ENCODE data around the gene RGS11.

RGS11 gene

DNA sequence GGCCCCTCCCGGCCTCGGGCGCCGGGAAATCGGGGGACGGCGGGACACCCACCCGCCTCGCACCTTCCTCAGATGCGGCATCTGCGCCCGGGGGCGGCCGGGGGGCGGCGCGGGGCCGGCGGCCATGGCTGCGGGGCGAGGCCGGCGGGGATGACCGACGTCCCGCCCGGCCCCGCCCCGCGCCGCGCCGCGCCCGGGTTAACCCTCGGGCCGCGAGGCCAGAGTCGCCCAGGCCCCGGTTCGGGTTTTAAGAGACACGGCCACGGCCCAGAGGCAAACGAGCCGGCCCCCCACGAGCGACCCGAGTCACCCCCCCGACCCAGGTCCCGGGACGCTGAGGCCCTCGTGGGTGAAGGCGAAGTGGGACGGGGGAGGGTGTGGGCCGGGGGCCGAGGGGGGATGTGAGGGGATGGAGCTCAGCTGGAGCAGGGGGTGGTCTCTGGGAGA is at the start of gene RGS11:
Gene RGS11 (minus strand): TSS at position 159 of the 447 bp plus-strand sequence. CDS start 33 bp downstream, at position 126.
- DNase-seq (ENCODE audit: low spot score): no peak

DNA sequence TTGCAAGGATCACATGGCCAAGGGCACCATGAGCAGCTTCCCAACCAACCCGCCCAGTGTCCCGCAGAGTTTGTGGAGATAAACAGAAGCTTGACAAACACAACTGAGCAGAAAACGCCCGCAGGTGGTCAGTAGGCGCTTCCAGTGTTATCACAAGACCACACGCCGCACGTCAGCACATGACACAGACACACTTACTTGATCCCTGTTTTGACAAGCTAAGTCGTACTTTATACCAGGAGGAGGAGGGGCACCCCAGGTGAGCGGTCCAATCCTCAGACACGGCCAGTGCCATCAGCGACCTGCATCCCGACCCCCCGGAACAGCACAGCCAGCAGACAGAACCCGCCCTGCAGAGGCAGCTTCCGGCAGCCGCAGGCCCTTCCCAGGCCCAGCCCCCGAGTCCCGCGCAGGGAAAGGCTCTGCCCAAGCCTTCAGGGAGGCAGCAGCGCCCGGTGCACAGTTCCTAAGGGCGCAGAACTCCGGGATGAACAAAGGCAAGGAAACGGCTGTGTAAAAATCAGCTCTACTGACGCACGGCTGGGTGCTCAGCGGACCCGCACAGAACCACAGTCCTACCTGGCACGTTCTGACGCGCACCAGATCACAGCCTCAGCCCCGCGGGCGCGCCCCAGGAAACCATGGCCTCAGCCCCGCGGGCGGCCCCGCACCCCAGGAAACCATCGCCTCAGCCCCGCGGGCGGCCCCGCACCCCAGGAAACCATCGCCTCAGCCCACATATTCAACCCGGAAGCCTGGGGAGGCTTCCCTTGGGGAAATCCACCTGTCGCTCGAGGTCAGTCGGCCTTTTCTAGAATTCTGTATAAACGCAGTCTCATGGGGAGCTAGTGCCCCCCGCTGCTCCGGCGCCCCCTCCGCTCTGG is 48.9 kb upstream of the RGS11 start:
- DNase-seq (ENCODE audit: low spot score): peak; percentile 59

DNA sequence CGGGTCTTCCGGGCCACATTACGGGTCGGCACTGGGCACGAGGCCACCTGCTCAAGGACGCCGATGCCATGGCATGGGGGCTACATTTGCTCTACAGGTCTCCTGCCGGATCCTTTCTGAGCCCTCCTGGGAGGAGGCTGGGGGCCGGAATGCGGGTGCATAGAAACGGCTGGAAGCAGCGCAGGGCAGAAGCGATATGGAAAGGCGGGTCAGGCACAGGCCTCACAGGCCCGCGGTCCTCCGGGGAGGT is 48.4 kb upstream of the RGS11 start:
- no peak for DNase-seq (ENCODE audit: low spot score)

DNA sequence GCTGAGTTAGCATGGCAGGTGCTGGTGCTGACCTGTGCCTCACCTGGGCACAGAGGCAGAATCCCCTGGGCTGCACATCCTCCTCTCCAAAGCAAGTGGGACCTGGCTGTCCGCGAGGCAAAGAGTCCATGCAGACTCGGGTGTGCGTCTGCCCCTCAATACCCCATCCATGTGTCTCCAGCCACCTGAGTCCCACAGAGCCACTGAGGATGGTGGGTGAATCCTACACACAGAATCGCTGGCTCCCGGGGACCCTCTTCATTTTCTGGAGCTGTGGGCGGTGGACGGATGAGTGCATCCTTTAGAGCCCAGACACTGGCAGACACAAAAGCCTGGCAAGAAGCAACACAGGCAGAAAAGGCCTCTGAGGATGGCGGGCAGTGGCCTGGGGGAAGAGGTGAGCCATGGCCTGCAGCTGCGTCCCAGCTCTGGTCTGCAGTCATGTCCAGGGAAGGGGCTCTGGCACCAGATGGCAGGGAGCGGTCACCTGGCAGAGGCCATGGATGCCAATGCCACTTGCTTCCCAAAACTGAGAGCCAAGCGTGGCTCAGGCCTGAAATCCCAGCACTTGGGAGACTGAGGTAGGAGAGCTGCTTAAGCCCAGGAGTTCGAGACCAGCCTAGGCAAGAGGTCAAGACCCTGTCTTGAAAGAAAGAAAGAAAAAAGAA is 46.9 kb upstream of the RGS11 start:
- no peak for DNase-seq (ENCODE audit: low spot score)

DNA sequence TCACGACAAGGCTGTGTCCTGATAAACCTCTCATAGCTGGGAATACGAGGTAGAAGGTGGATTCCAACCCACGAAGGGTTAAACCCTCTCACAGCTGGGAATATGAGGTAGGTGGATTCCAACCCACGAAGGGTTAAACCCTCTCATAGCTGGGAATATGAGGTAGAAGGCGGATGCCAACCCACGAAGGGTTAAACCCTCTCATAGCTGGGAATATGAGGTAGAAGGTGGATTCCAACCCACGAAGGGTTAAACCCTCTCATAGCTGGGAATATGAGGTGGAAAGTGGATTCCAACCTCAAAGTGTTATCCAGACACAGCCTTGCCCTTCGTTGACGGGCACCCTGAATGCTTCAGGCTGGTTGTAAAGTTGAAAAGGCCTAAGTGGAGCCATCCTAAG is 45.8 kb upstream of the RGS11 start:
- DNase-seq (ENCODE audit: low spot score): no peak

DNA sequence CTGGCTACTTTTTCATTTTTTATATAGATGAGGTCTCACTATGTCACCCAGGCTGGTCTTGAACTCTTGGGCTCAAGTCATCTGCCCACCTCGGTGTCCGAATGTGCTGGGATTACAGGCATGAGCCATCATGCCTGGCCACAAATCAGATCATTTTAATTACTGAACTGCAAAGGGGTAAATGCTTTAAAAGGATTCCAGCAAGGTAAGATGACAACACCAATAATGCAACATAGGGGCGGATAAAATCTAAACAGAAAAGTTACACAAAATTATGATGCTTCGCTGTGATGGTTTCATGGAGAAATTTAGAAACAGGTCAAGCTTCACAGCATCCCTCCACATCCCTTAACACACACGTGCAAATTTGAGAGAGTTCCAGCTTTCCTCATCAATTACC is 44.5 kb upstream of the RGS11 start:
- DNase-seq (ENCODE audit: low spot score): no peak

DNA sequence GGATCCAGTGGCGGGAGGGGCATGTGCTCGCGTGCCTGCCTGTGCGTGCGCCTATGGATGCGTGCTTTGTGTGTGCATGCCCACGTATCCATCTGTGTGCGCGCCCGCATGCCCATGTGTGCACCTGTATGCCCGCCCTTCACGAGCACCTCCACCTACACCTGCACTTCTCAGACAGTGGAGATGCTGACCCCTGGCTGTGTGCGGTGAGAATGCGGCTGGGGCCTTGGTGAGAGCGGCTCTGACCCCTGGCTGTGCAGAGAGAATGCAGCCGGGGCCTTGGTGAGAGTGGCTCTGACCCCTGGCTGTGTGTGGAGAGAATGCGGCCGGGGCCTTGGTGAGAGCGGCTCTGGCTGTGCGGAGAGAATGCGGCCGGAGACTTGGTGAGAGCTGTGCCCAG is 42.9 kb upstream of the RGS11 start:
- DNase-seq (ENCODE audit: low spot score): no peak

DNA sequence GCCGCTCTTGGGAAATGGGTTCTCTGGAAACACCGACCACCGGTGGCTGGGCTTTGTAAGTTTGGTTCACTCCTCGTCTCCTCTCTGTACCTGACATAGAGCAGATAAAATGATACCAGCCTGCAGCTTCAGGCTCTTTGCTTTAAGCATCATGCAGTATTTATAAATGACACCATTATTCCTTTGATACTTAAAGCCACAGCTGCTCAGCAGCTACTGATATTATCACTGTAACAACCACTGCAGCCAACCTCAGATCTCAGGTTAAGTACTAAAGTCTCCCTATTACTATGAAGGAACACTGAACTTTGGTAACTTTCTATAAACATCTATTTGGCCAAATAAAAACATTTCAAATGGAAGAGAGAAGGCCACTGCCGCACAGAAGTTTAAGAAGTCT is 41.8 kb upstream of the RGS11 start:
- no peak for DNase-seq (ENCODE audit: low spot score)

DNA sequence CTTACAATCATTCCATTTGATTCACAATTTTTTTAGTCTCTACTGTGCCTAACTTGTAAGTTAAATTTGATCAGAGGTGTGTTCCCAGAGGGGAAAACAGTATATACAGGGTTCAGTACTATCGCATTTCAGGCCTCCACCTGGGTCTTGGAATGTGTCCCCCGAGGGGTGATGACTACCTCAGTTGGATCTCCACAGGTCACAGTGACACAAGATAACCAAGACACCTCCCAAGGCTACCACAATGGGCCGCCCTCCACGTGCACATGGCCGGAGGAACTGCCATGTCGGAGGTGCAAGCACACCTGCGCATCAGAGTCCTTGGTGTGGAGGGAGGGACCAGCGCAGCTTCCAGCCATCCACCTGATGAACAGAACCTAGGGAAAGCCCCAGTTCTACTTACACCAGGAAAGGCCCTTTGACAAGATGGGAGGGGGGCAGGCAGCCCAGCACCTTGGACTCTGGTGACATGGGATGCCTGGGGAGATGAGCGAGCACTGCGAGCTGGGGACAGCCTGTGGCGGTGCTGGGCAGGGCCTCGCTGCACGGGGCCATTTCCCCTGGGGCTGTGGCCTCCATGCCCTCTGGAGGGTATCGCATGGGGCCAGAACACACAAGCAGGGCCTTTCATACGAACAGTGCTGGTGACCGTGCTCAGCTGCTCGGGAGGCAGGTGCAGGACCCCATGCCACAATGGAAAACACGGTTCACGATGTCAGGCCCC is 41.2 kb upstream of the RGS11 start:
- DNase-seq (ENCODE audit: low spot score): no peak

DNA sequence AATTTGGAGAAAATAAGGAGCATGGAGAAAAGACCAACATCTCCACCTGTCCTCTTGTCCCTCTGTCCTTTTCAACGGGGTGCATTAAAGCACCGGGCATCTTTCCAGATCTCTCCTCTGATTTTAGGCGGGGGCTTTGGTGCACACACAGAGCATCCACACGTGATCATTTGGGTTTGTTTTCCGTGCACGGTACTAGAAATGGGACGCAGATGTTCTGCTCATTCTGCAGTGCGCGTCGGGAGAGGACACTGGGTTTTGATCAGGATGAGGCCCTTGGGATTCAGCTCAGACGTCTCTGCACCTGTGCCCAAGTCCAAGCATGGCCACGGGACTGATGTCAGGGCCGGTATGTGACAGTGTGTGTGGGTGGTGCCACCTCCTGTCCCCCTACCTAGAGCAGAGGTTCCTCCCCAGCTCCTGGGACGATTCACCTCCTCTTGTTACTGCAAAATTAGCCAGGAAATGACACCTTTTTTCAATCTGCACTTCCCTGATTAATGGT is 39.1 kb upstream of the RGS11 start:
- no peak for DNase-seq (ENCODE audit: low spot score)

DNA sequence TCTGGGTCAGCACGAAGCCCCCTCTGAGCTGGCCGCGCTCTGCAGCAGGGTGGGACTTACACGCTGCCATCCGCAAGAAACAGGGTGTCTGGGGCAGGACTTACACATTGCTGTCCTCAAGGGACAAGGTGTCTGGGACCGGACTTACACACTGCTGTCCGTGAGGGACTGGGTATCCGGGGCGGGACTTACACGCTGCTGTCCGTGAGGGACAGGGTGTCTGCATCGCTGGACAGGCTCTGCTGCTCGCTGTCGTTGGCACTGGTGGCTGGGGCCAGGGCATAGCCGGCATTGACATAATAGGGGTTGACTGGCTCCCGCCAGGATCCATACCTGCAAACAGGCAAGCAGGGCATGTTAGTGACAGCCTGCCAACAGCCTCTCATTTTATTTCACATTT is 38.6 kb upstream of the RGS11 start:
- no peak for DNase-seq (ENCODE audit: low spot score)

DNA sequence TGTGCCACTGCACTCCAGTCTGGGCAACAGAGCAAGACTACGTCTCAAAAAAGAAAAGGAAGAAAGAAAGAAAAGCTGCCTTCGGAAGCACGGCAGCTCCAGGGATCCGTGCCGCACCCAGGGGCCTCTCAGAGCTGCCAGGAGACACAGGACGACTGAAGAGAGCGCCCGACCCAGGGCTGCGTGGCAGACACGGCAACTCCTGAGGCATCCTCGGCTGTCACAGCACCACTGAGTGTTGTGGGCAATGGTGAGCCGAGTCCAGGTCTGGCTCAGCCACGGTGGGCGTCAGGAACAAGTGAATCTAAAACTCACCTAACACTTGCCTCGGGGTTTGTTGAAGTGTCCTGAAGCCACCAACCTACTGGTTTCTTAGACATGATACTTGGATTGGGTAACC is 36.0 kb upstream of the RGS11 start:
- DNase-seq (ENCODE audit: low spot score): no peak

DNA sequence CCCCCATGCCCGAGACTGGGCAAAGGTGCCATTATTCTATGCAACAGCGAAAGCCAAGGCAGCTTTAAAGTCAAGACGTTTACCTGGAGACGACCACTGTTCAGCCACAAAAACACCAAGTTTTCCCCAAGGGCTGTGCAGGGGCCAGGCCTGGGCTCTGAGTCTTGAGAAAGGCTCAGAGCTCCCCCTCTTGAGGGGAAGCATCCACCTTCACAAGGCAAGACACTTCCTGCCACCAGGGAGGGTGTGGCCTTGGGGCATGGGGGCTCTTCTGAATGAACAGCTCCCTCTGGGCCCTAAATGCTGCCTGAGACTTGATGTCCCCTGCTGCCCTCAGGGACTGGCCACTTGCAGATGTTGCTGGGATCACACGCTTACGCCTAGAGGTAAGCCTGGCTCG is 33.7 kb upstream of the RGS11 start:
- DNase-seq (ENCODE audit: low spot score): no peak

DNA sequence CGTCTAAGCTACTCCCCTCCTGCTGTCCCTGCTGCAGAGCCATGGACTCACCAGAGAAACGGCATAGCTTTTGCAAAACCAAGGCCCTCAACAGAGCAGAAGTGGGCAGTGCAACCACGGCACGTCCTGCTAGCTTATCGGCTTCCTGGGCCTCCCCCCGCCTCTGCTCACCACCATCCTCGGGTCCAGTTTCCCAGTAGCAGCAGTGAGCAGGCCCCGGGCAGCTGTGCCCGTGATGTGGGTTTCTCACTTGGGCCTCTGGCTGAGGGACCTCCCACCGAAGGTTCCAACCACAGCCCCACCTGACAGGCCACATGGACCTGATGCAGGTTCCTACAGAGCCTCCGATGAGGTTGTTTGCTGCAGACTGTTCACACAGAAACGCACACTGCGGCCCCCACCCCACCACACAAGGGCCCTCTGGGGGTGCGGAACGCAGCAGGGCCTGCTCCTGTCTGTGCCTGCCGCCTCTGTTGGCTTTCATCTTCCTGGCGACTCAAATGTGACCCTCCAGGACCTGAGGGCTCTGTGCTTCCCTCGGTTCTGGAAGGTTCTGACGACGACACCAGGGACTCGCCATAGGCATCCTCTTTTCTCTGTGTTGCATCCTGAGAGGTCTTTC is 32.1 kb upstream of the RGS11 start:
- no peak for DNase-seq (ENCODE audit: low spot score)

DNA sequence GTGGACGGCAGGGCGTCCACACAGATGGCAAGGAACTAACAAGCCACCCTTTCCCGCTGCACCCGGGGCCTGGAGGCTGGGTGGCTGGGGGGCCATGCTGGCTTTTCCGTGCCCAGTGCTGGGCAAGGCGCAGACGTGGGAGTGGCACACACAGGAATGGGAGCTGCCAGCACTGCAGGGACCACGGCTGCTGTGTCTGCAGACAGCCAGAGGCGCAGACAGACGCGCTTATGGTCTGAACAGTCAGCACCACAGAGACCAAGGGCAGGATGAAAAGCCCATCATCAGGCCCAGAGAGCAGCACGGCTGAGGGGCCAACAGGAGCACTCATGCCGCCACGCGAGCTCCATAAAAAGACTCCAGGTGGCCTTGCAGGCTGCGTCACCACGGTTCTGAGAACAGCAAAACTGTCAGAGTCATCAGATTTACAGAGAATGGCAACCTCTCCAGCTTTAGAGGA is 31.2 kb upstream of the RGS11 start:
- DNase-seq (ENCODE audit: low spot score): no peak

DNA sequence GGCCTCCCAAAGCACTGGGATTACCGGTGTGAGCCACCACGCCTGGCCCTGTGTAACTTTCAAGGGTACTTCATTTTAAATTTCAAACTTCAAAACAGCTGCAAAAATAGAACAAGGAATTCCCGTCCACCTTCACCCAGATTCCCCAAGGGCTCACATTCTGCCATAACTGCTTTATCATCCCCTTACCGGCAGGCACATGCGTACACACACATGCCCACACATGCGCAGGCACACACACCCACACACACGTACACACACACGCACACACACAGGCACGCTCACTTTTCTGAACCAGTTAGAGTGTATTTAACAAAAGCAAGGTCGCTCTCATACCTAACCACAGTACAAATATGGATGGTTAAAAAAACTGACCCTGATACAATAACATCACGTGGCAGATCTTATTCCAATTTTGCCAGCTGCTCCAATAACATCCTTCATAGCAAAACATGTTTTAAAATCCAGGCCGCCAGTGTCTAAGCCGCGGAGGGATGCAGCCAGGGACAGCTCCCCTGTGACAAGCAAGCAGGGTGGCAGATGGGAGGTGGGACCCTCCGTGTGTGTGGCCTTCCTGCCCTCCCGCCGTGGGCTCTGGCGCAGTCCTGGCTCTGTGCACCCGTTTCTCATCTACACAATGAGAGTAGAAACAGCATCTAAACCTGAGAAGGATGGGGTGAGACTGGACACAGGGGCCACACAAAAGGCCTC is 30.3 kb upstream of the RGS11 start:
- DNase-seq (ENCODE audit: low spot score): no peak

DNA sequence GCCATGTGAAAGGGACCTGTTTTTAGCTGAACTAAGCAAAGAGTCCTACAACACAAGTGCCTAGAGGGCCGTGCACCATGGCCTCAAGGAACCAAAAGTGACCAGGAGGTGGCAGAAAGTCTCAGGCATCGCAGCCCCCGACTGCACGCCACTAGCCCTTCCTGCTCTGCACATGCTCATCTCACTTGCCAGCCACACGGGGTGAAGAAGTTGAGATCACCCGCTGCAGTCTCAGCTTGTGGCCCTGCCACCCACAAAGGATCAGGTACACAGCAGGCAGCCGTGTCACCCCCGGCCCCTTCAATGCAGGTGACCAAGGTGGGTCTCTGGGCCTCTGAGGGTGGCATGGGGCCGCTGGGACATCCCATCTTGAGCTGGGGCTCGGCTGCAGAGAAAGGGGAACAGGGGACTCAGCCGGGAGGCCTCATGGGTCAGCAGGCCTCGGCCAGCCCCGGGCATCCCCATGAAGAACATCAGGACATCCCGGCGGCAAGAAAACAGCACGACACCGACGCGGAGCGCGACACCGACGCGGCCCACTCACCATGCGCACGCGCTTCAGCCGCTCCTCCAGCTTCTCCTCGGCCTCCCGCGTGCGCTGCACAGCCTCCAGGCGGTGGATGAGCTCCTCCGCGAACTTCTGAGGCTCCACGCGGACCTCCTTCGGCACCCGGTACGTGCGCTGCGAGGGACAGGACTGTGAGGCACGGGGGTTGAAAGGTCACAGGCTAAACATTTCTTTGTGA is 28.2 kb upstream of the RGS11 start:
- no peak for DNase-seq (ENCODE audit: low spot score)

DNA sequence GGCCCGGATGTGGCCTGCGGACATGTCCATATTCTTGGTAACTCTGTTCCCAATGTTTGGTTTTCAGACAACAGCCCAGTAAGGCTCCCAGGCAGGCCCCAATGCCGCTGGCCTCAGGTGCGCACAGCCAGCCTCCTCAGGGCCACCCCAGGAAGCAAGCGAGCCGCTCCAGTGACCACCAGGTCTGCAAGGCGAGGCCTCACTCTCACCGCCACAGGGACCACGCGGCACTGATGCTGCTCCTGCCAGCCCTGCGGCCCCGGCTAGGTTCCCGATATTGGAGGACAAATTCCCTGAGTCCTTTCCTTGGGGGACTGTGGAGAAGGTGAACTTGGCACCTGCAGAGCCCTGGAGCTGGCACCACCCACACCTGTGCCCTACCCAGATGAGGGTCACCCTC is 26.2 kb upstream of the RGS11 start:
- DNase-seq (ENCODE audit: low spot score): no peak

DNA sequence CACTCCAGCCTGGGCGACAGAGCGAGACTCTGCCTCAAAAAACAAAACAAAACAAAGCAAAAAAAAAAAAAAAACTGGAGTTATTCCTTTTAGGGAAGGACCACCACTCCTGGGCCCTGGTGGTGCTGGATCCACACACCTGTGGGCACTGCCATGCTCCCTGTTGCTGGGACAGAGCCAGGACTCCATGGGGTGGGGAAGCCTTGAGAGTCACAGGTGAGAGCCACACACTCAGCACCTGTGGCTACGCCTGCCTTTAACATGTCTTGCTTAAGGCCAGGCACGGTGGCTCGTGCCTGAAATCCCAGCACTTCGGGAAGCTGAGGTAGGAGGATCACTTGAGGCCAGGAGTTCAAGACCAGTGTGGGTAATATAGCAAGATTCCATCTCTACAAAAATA is 25.5 kb upstream of the RGS11 start:
- DNase-seq (ENCODE audit: low spot score): no peak

DNA sequence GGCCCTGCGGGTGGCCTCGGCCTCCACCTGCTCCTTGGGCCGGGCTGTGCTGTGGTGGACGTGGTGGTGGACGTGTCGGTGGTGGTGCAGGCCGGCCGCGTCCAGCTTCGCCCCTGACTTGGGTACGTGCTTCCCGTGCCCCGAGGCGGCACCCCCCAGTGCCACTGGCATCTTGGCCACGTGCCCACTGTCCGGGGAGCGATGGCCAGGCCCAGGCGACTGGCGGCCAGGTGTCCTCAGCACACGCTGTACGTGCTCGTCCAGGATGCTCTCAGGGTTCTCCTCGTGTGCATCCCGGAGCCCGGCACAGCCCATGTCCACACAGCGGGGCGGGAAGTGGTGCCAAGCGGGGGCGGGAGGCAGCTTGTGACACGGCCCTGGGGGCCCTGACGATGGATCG is 22.1 kb upstream of the RGS11 start:
- DNase-seq (ENCODE audit: low spot score): no peak

Measured in CD4-positive, alpha-beta T cell treated with Interleukin-15 for 4 hours (primary cell).